Astrocyte of the cerebellum (primary cell): ENCODE results near the gene ZNF366.

Experiments
- DNase-seq: peaks from one replicate; pipeline ENCODE4 v3.0.0-alpha.2; 2011; ENCODE audit warnings: low read depth
- H3K4me3 ChIP-seq: 2 replicates; pipeline ENCODE4 v1.5.1; 2011; ENCODE audit warnings: mild to moderate bottlenecking, low read depth, low read length, moderate library complexity
- in situ Hi-C: cut with HindIII; loops from 2 replicates; pipeline ENCODE4 v1.10.0; 2017; ENCODE audit warnings: low sequenced_read_pairs
- TF ChIP-seq, protein P1 (sequence below): IDR thresholded peaks from 2 replicates; pipeline ENCODE4 v1.5.1; 2012; ENCODE audit warnings: low read length, low read depth, moderate library complexity, mild to moderate bottlenecking; ENCODE audit errors: missing control alignments

Gene ZNF366

DNA sequence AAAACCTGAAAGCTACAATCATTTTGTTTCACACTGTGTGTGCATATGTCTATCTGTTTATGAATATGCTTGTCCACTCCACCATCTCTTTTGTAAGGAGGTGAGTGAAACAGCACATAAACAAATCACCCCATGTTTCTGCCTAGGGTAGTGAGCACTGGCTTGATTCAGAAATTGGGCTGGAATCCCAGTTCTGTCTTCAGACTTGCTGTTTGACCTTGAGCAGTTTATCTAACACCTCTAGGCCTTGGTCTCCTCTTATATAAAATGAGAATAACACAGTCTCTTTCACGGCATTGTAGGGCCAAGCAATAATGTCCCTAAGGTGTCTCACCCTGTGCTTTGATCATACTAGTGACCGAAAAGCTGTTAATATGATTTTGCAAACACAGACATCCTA is 61.2 kb downstream of the ZNF366 start:
- in situ Hi-C loops = no loop called here
- no peak for DNase-seq
- TF ChIP-seq, protein P1, sequence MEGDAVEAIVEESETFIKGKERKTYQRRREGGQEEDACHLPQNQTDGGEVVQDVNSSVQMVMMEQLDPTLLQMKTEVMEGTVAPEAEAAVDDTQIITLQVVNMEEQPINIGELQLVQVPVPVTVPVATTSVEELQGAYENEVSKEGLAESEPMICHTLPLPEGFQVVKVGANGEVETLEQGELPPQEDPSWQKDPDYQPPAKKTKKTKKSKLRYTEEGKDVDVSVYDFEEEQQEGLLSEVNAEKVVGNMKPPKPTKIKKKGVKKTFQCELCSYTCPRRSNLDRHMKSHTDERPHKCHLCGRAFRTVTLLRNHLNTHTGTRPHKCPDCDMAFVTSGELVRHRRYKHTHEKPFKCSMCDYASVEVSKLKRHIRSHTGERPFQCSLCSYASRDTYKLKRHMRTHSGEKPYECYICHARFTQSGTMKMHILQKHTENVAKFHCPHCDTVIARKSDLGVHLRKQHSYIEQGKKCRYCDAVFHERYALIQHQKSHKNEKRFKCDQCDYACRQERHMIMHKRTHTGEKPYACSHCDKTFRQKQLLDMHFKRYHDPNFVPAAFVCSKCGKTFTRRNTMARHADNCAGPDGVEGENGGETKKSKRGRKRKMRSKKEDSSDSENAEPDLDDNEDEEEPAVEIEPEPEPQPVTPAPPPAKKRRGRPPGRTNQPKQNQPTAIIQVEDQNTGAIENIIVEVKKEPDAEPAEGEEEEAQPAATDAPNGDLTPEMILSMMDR = no peak
- H3K4me3 ChIP-seq = no peak overlapping the region

DNA sequence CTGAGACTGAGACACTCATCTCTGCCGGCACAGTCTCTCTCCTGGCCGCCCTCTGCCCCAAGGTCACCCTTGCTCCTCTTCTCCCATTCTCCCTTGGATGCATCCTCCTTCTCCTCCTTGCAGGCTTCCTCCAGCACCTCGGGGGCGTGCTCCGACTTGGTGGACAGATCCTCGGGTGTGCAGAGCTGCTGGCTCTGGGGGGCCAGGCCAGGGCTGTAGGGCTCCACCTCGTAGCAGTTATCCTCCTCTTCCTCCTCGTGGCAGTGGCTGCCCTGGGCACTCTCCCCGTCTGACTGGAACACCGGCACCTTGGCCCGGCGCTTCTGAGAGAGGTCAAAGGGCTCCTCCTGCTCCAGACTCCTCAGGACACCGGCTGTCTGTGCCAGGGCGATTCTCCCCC is 63.3 kb downstream of the ZNF366 start:
- DNase-seq = no peak
- H3K4me3 ChIP-seq = no peak overlapping the region
- TF ChIP-seq, protein P1 = no peak
- in situ Hi-C loops = no loop called here

DNA sequence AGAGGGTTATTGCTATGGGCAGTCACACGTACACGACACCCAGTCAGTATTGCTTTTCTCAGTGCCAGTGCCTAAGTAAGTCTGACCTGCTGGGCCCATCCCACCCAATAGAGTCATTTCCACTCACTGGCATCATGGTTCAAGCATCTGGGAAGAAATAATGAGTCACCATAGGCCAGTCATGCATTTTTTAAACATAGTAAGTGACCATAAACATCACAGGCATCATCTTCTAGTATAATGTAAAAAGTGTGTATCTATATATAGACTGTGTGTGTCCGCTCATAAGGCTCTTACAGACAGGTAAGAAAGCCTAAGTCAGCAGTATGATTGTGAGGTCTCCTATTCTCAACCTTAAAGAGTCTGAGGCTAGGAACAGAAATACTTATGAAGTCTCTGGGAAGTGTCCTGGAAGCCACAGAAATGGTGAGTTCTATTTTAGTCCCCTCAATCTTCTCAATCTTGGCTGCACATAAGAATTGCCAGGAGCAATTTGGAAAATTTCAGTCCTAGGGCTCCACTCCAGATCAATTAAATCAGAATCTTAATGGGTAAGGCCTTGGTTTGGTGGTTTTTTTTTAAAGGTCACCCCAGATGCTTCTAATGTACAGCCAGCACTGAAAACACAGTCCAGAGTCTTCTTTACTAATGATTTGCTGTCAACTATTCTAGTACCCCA is 65.2 kb downstream of the ZNF366 start:
- TF ChIP-seq, protein P1 = no peak
- peak; percentile 44 for DNase-seq
- H3K4me3 ChIP-seq = no peak overlapping the region
- in situ Hi-C loops = no loop called here

DNA sequence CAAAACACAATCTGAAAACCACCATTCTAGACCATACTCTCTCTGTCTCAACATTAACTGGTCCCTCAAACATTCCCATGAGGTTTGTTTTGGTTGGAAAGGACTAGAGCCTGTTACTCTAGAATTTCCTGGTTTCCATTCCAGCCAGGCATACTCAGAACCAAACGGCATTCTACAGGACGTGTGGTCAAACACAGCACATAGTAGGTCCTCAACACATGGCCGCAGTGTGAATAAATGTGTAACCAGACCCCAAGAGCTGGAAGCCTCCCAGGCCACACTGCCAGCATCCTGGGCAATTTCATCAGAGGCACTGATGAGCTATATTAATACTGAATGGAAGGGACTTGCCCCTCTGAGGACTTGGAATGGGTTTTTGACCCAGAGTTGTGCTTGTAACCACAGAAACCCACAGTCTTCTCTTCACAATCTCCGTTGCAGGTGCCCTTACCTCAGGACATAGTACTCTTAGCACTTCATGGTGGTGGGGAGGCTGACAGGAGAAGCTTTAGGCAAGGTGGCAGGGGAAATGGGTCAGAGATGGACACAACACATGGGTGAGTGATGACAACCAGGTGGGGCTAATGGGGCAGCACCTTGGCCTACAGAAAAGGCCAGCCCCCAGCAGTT is 66.0 kb downstream of the ZNF366 start:
- TF ChIP-seq, protein P1 = no peak
- no peak for DNase-seq
- in situ Hi-C loops = no loop called here
- H3K4me3 ChIP-seq = no peak overlapping the region

DNA sequence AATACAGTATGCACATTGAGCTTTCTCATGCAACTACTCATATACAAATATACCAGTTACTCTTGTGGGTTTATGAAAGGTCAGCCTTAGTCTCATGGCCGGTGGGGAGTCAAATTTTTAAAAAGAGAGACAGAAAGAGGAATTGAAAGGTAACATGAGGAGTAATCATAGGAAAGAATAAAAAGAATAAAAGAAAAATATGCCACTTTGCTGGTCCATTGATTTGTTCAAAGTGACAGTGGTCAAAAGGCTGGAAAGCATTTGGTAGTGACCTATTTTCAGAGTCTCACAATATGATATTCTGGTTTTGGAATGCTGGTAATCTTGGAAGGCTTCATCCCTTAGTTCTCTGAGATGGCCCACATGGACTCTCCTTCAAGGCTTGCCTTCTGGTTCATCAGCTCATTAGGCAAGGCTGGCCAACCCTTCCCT is 67.0 kb downstream of the ZNF366 start:
- H3K4me3 ChIP-seq = no peak overlapping the region
- no peak for DNase-seq
- in situ Hi-C loops = no loop called here
- TF ChIP-seq, protein P1 = no peak

GRCh38 chr5:72439192-72439591 is 68.0 kb downstream of the ZNF366 start:
- in situ Hi-C loops = no loop called here
- TF ChIP-seq, protein P1 = no peak
- no peak overlapping the region for H3K4me3 ChIP-seq
- DNase-seq = no peak
